ENCODE results near the gene MCOLN3.
"Not testable (repeated sequence)": the region's sequence is repeated elsewhere in the genome, so short reads cannot be mapped to it uniquely, and the experiment has no call there.

The MCOLN3 gene

GRCh38 chr1:85015826-85016225, 32.5 kb downstream of the MCOLN3 start:
- H3K4me3 ChIP-seq (replicated peaks; ENCODE audit: low read depth, low read length): no peak overlapping the region
- TF ChIP-seq CTCF (IDR thresholded peaks at IDR 0.05; ENCODE audit: low read length, missing control alignments): no peak
- no peak for DNase-seq (ENCODE audit: low read depth)

- H3K4me3 ChIP-seq (replicated peaks; ENCODE audit: low read depth, low read length); DNase-seq (ENCODE audit: low read depth): not testable (repeated sequence)
Observed at GRCh38 chr1:85005641-85006040, 42.7 kb downstream of the MCOLN3 start.

GRCh38 chr1:85001742-85002141, 46.6 kb downstream of the MCOLN3 start:
- no peak for DNase-seq (ENCODE audit: low read depth)
- no peak for TF ChIP-seq CTCF (IDR thresholded peaks at IDR 0.05; ENCODE audit: low read length, missing control alignments)
- no peak overlapping the region for H3K4me3 ChIP-seq (replicated peaks; ENCODE audit: low read depth, low read length)

GRCh38 chr1:84998642-84999280, 49.5 kb downstream of the MCOLN3 start:
- DNase-seq (ENCODE audit: low read depth): peak; percentile 25
- no peak for TF ChIP-seq CTCF (IDR thresholded peaks at IDR 0.05; ENCODE audit: low read length, missing control alignments)
- no peak overlapping the region for H3K4me3 ChIP-seq (replicated peaks; ENCODE audit: low read depth, low read length)

- peak; percentile 6 for DNase-seq (ENCODE audit: low read depth)
- no peak for TF ChIP-seq CTCF (IDR thresholded peaks at IDR 0.05; ENCODE audit: low read length, missing control alignments)
- peak overlapping the region; percentile 50 for H3K4me3 ChIP-seq (replicated peaks; ENCODE audit: low read depth, low read length)
Observed at GRCh38 chr1:84997667-84998600, 50.4 kb downstream of the MCOLN3 start.

- peak within 1 kb of the TSS; percentile 50 for H3K4me3 ChIP-seq (replicated peaks; ENCODE audit: low read depth, low read length)
- DNase-seq (ENCODE audit: low read depth): peak; percentile 10
Observed at GRCh38 chr1:84996846-84997666, 51.2 kb downstream of the MCOLN3 start, which contains the start of gene MCOLN2. Gene MCOLN2 (minus strand): TSS chr1:84997113. CDS start chr1:84996872, 241 bp downstream.

More at GRCh38 chr1:84996846-84997666, 51.2 kb downstream of the MCOLN3 start, which contains the start of gene MCOLN2:
- TF ChIP-seq CTCF (IDR thresholded peaks at IDR 0.05; ENCODE audit: low read length, missing control alignments): no peak

Data from fibroblast of pulmonary artery (primary cell).